Breast epithelium (tissue), 3 donors: ENCODE data around the gene SLC7A9.
"Not testable (repeated sequence)": the region's sequence is repeated elsewhere in the genome, so short reads cannot be mapped to it uniquely, and the experiment has no call there.

ENCODE experiments used
- CTCF ChIP-seq, 3 donors: fragments of 450-650 bp; IDR thresholded peaks; one replicate each; pipeline ENCODE4 v1.5.1; 2016 to 2017; ENCODE audit warnings: antibody characterized with exemption in 3 of 3, mild to moderate bottlenecking in 3 of 3, moderate library complexity in 3 of 3
- POLR2A ChIP-seq: fragments of 450-650 bp; IDR thresholded peaks from one replicate; pipeline ENCODE4 v1.6.1; 2016; ENCODE audit warnings: antibody characterized with exemption, mild to moderate bottlenecking, moderate library complexity
- POLR2AphosphoS5 ChIP-seq, 3 donors: sonication (generic); formaldehyde crosslinking; IDR thresholded peaks; one replicate each; pipeline ENCODE4 v1.6.1; 2017; ENCODE audit warnings: antibody characterized with exemption in 3 of 3

- TF ChIP-seq CTCF (IDR thresholded peaks at IDR 0.05); POLR2AphosphoS5 (IDR thresholded peaks at IDR 0.05); POLR2A: not testable (repeated sequence)
Observed at GRCh38 chr19:32787161-32787813, 82.3 kb downstream of the SLC7A9 start.
